Measurements from ENCODE around the gene HIVEP3. TPM values are rescaled to one million over a fixed set of nuclear protein-coding genes. Genes with fewer than 3 reads are reported as not detected.

Gene HIVEP3
- total RNA-seq, 1 donor from 2014 or later = 8.9 TPM

- Histone ChIP-seq H4K20me1 (ENCODE audit: insufficient read depth, low read length) (no peaks in the 10 kb centered on the region), H2AFZ (ENCODE audit: low read depth, low read length) (no peak overlapping the region), H3K4me2 (ENCODE audit: low read length) (peak overlapping the region; percentile 17), H3K9ac (ENCODE audit: low read length) (no peak overlapping the region), H3K27ac (ENCODE audit: low read depth, low read length) (no peak overlapping the region), H3K27me3 (ENCODE audit: insufficient read depth, low read length) (no peaks in the 10 kb centered on the region), H3K79me2 (ENCODE audit: insufficient read depth, low read length) (no peaks in the 10 kb centered on the region), H3K4me3 (ENCODE audit: insufficient read depth, low read depth, low read length) (no peak overlapping the region), H3K4me1 (ENCODE audit: insufficient read depth, low read length) (peaks cover 49% of the 10 kb centered on the region), H3K36me3 (ENCODE audit: insufficient read depth, low read length) (no peaks in the 10 kb centered on the region), H3K9me3 (ENCODE audit: insufficient read depth, low read depth, low read length) (no peaks in the 10 kb centered on the region)
- Mint-ChIP-seq H3K4me1 (ENCODE audit: low read depth, unreplicated experiment) (peaks cover 30% of the 10 kb centered on the region), H3K9me3 (ENCODE audit: unreplicated experiment) (no peaks in the 10 kb centered on the region), H3K27me3 (ENCODE audit: low read depth, unreplicated experiment) (peaks cover 11% of the 10 kb centered on the region), H3K4me3 (ENCODE audit: unreplicated experiment) (no peak overlapping the region), H3K27ac (ENCODE audit: unreplicated experiment) (peak overlapping the region; percentile 79), H3K36me3 (ENCODE audit: low read depth, unreplicated experiment) (no peaks in the 10 kb centered on the region)
- FAIRE-seq (no peak), DNase-seq (ENCODE audit: low read depth) (no peak)
- TF ChIP-seq EZH2 (IDR thresholded peaks at IDR 0.05; ENCODE audit: insufficient read depth, low read length) (no peak), CTCF (IDR thresholded peaks at IDR 0.05; ENCODE audit: insufficient read depth, low read depth, low read length) (no peak)
These were observed 435.5 kb downstream of the HIVEP3 start for GRCh38 chr1:41483001-41483850.

DNA sequence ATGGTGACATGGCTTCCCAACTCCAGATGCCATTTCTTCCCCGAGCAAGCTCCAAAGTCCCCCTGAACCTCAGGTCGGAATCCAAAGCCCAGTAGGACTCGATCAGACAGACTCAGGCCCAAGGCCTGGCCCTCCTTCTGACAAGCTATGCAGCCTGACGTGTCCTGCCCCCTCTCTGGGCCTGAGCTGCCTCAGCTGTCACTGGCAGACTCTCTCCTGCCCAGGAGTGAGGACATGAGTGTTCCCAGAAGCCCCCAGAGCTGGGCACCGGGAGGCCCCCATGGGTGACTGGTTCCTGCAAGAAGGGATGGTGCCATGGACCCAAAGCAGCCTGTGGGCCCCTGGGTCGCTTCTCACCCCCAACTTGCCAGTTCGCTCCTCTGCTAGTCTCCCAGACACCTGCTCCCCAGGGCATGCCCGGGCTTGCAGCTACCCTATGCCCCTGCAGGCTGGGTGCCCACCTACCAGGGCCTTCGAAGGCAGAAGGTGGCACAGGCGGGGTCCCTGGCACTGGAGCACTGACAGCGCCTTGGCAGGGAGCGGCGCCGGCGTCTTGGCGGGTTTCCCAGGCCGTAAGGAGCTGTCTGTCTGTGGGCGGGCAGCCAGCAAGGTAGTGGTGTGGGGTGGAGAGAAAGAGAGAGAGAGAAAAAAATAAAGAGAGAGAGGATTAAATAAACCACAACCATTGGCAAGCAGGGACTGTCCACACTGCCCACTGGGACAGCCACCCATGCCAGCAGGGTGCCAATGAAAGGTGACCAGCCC, 436.5 kb downstream of the HIVEP3 start:
- H3K27ac Mint-ChIP-seq (ENCODE audit: unreplicated experiment) = no peak overlapping the region
- H2AFZ ChIP-seq (ENCODE audit: low read depth, low read length) = no peak overlapping the region
- no peak overlapping the region for H3K9ac ChIP-seq (ENCODE audit: low read length)
- H3K4me3 ChIP-seq (ENCODE audit: insufficient read depth, low read depth, low read length) = no peak overlapping the region
- no peaks in the 10 kb centered on the region for H4K20me1 ChIP-seq (ENCODE audit: insufficient read depth, low read length)
- no peak overlapping the region for H3K4me3 Mint-ChIP-seq (ENCODE audit: unreplicated experiment)
- TF ChIP-seq CTCF (IDR thresholded peaks at IDR 0.05; ENCODE audit: insufficient read depth, low read depth, low read length) = no peak
- TF ChIP-seq EZH2 (IDR thresholded peaks at IDR 0.05; ENCODE audit: insufficient read depth, low read length) = no peak
- H3K27me3 Mint-ChIP-seq (ENCODE audit: low read depth, unreplicated experiment) = peaks cover 11% of the 10 kb centered on the region
- FAIRE-seq (no peak), DNase-seq (ENCODE audit: low read depth) (no peak)
- no peaks in the 10 kb centered on the region for H3K27me3 ChIP-seq (ENCODE audit: insufficient read depth, low read length)
- no peaks in the 10 kb centered on the region for H3K79me2 ChIP-seq (ENCODE audit: insufficient read depth, low read length)
- H3K36me3 ChIP-seq (ENCODE audit: insufficient read depth, low read length) = no peaks in the 10 kb centered on the region
- peaks cover 26% of the 10 kb centered on the region for H3K4me1 Mint-ChIP-seq (ENCODE audit: low read depth, unreplicated experiment)
- no peaks in the 10 kb centered on the region for H3K9me3 ChIP-seq (ENCODE audit: insufficient read depth, low read depth, low read length)
- H3K4me2 ChIP-seq (ENCODE audit: low read length) = peak overlapping the region; percentile 17
- H3K27ac ChIP-seq (ENCODE audit: low read depth, low read length) = no peak overlapping the region
- no peaks in the 10 kb centered on the region for H3K9me3 Mint-ChIP-seq (ENCODE audit: unreplicated experiment)
- H3K36me3 Mint-ChIP-seq (ENCODE audit: low read depth, unreplicated experiment) = no peaks in the 10 kb centered on the region
- H3K4me1 ChIP-seq (ENCODE audit: insufficient read depth, low read length) = peaks cover 43% of the 10 kb centered on the region

Measured in astrocyte (in vitro differentiated cells and primary cell).